ENCODE measurements around the gene HNRNPA0.
"Not testable (repeated sequence)": the region's sequence is repeated elsewhere in the genome, so short reads cannot be mapped to it uniquely, and the experiment has no call there.

The HNRNPA0 gene

DNA sequence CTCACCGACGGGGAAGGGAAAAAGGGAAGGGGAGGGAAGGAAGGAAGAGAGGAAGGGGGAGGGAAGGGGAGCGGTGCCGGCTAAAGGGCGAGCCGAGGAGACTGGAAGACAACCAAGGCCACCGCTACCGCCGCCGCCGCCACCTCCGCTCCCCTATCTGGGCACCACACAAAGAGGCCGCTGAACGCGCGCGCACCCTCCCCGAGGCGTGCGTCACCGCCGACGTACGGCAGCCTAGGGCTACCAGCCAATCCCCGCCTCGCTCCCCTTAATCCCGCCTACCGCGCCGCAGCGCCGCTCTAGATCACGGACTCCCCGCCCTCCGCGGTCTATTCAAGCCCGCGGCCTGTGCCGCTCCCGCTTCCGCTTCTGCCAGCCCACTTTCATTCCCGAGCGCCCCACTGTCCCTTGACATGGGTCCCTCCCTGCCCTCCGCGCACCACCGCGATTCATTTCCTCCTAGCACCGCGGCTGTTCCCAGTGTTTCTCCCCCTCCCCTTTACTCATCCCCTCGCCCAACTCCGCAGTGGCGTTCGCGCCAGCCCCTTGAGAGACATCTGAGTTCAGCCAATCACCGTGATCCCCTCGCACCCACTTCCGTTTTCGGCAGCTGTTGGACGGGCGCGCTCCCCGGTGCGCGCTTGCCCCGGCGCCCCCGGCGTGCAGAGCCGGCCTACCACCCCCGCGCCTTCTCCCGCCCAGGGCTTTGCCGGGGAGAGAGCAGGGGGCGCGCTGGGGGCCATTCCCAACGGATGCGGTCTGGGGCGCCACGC, at the start of gene HNRNPA0:
TSS of gene HNRNPA0 (minus strand) at position 176 of the 773 bp plus-strand sequence. CDS start 297 bp downstream, outside the sequence.
- DNase-seq = peak; percentile 97

GRCh38 chr5:137802282-137803210, 48.4 kb upstream of the HNRNPA0 start:
- DNase-seq = no peak

DNA sequence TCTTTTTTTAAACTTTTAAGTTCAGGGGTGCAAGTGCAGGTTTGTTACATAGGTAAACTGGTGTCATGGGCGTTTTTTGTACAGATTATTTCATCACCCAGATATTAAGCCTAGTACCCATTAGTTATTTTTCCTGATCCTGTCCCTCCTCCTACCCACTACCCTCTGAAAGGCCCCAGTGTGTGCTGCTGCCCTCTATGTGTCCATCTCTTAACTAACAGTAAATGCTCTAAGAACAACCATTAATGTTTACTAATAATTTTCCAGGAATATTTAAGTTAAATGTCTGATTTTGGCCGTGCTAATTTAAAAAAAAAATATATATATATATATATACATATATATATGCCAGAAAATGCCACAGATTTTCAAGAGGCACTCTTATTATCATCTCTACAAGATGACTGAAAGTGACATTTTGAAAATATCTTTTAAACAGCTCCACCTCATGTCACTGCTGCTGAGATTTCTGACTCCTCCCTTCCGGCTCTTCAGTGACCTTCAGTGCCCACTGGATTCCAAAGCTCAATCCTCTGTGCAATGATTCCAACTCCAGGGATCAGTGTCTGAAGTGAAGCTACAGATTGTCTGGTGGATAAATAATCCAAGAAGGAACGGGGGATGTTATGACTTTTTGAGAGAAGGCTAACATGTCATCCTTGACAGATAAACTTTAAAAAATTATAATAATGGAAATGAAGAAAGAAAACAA, 46.7 kb upstream of the HNRNPA0 start:
- DNase-seq = no peak

DNA sequence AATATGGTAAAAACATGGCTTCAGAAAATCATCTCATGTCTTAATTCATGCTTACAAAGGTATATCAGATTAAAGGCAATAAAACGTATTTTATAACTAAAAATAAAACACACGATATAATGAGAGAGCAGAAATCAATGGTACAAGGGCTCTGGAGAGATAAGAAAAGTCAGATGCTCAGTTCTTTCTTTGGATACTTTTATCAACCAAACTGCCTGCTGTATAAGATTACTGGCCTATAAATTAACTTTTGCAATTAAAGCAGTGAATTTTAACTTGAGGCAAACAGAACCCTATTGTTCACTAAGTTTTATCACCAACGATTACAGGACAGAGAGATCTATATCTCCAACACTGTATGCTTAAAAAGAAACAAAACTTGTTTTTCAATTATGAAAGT, 42.1 kb upstream of the HNRNPA0 start:
- DNase-seq = no peak

- no peak for DNase-seq
Observed at GRCh38 chr5:137794863-137795262, 40.7 kb upstream of the HNRNPA0 start.

GRCh38 chr5:137792303-137792702, 38.1 kb upstream of the HNRNPA0 start:
- no peak for DNase-seq

DNA sequence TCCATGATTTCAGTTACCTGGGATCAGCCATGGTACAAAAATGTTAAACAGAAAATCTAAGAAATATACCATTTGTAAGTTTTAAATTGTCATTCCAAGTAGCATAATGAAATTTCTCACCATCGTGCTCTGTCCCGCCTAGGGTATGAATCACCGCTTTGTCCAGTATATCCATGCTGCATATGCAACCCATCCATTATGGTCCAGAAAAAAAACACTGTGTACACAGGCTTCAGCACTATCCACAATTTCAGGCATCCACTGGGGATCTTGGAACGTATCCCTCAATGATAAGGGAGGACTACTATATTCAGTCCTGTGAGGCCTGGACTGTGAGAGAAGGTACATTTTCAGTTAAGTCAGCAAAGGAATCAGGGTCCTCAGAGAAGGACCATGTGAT, 37.6 kb upstream of the HNRNPA0 start:
- DNase-seq = no peak

DNA sequence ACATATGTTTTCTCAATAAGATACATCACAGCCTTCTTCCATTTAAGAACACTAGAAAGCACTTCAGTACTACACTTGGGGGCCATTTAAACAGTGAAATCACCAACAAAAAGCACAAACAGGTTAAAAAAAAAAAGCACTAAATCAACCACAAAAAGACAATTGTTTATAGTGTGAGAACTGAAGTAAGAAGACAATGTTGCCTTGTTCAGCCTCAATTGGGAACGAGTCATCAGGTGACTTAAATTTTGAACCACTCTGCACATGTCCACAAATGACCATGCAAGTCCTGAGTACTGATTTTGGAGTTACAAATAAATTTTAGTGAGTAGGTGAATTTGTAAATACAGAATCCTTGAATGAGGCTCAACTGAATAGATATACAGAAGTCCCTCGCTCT, 37.2 kb upstream of the HNRNPA0 start:
- DNase-seq = no peak

GRCh38 chr5:137788560-137788959, 34.4 kb upstream of the HNRNPA0 start:
- not testable (repeated sequence) for DNase-seq

DNA sequence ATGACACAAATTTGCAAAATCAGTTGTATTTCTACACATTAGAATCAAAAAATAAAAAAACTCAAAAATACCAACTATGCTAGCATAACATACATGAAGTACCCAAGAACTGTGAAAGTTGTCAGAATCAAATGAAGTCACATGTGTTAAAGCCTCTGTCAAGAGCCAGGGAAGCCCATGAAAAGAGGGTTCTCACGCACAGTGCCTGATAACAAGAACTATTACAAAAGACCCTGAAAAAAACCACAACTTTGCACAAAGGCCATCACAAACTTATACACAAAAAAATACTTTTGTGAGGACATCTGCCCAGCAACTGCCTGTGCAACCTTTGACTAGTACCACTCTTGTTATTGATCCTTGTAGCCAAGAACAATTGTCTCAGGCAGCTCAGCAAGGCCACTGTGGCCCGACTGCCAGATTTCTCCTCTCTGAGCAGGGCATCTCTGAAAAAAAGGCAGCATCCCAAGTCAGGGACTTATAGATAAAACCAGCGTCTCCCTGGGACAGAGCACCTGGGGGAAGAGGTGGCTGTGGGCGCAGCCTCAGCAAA, 28.9 kb upstream of the HNRNPA0 start:
- DNase-seq = no peak

GRCh38 chr5:137782055-137782454, 27.9 kb upstream of the HNRNPA0 start:
- no peak for DNase-seq

GRCh38 chr5:137778772-137779564, 24.8 kb upstream of the HNRNPA0 start:
- no peak for DNase-seq

DNA sequence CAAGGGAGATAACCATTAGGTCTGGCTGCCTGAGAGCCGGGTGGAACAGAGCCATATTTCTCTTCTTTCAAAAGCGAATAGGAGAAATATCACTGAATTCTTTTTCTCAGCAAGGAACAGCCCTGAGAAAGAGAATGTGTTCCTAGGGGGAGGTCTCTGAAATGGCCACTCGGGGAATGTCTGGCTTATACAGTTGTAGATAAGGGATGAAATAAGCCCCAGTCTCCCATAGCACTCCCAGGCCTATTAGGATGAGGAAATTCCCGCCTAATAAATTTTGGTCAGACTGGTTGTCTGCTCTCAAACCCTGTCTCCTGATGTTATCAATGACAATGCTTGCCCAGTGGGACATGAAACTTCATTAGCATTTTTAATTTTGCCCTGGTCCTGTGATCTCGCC, 13.8 kb upstream of the HNRNPA0 start:
- not testable (repeated sequence) for DNase-seq

- no peak for DNase-seq
Observed at GRCh38 chr5:137761566-137761965, 7.4 kb upstream of the HNRNPA0 start.

GRCh38 chr5:137760719-137761516, 6.8 kb upstream of the HNRNPA0 start:
- no peak for DNase-seq

- DNase-seq = no peak
Observed at GRCh38 chr5:137760294-137760693, 6.1 kb upstream of the HNRNPA0 start.

- DNase-seq = no peak
Observed at GRCh38 chr5:137758715-137759306, 4.6 kb upstream of the HNRNPA0 start.

- no peak for DNase-seq
Observed at GRCh38 chr5:137758121-137758520, 4.0 kb upstream of the HNRNPA0 start.

- DNase-seq = no peak
Observed at GRCh38 chr5:137757634-137758033, 3.5 kb upstream of the HNRNPA0 start.

- peak; percentile 31 for DNase-seq
Observed at GRCh38 chr5:137754961-137755762, 999 bp upstream of the HNRNPA0 start.

All from stimulated activated CD8-positive, alpha-beta memory T cell treated with anti-CD3 and anti-CD28 coated beads, Interleukin-4, amount 100 ng/mL, for 48 hours (primary cell).